WTC11 (cell line): Measurements from ENCODE around the gene FAM209B. TPM values are rescaled to one million over a fixed set of nuclear protein-coding genes. Genes with fewer than 3 reads are reported as not detected.

Source experiments
- ATAC-seq: fragments of 200-7000 bp; cut with Tn5 transposase; 2 replicates; pipeline ENCODE4 v1.10.0; 2021; ENCODE audit warnings: mild to moderate bottlenecking, moderate library complexity
- CTCF ChIA-PET: fragments of 300-600 bp; sonication (Branson Sonifier 250); formaldehyde crosslinking; loops from one replicate; lab custom pipeline; 2021; ENCODE audit warnings: antibody characterized with exemption; lab: Charles Lee
- POLR2A ChIA-PET: fragments of 350-600 bp; sonication (Branson Sonifier 250); formaldehyde crosslinking; loops from one replicate; lab custom pipeline; 2021; ENCODE audit warnings: antibody characterized with exemption; lab: Charles Lee
- DNase-seq: peaks from one replicate; pipeline ENCODE4 v3.0.0; 2021; ENCODE audit warnings: low spot score
- H3K27ac Mint-ChIP-seq: 2 replicates; pipeline ENCODE4 v1.8.0; 2021; ENCODE audit warnings: mixed read lengths
- H3K27me3 Mint-ChIP-seq: 2 replicates; pipeline ENCODE4 v1.8.0; 2021; ENCODE audit warnings: low read depth, mild to moderate bottlenecking, moderate library complexity, mixed read lengths
- H3K36me3 Mint-ChIP-seq: 2 replicates; pipeline ENCODE4 v1.8.0; 2021; ENCODE audit warnings: mixed read lengths
- H3K4me1 Mint-ChIP-seq: 2 replicates; pipeline ENCODE4 v1.8.0; 2022; ENCODE audit warnings: mixed read lengths
- H3K4me3 Mint-ChIP-seq: 2 replicates; pipeline ENCODE4 v1.8.0; 2021; ENCODE audit warnings: mild to moderate bottlenecking, moderate library complexity, mixed read lengths
- H3K9me3 Mint-ChIP-seq: 2 replicates; pipeline ENCODE4 v1.8.0; 2021; ENCODE audit warnings: mixed read lengths
- CREM ChIP-seq: sonication (generic); formaldehyde crosslinking; IDR thresholded peaks from 2 replicates; pipeline ENCODE4 v1.8.1; 2022; ENCODE audit warnings: mild to moderate bottlenecking, missing genetic modification reagents, moderate library complexity
- ESRRA ChIP-seq: sonication (generic); formaldehyde crosslinking; IDR thresholded peaks from 2 replicates; pipeline ENCODE4 v1.8.1; 2022; ENCODE audit warnings: mild to moderate bottlenecking, missing genetic modification reagents, borderline replicate concordance
- FOXP1 ChIP-seq: sonication (generic); formaldehyde crosslinking; IDR thresholded peaks from 2 replicates; pipeline ENCODE4 v1.8.0; 2022; ENCODE audit warnings: missing genetic modification reagents, mild to moderate bottlenecking, moderate library complexity, borderline replicate concordance
- IRF2 ChIP-seq: sonication (generic); formaldehyde crosslinking; IDR thresholded peaks from 2 replicates; pipeline ENCODE4 v1.8.0; 2022; ENCODE audit warnings: low read depth, missing genetic modification reagents, borderline replicate concordance
- JUN ChIP-seq: sonication (generic); formaldehyde crosslinking; IDR thresholded peaks from 2 replicates; pipeline ENCODE4 v1.8.0; 2023; ENCODE audit warnings: mild to moderate bottlenecking, missing genetic modification reagents
- NR2C2 ChIP-seq: sonication (generic); formaldehyde crosslinking; IDR thresholded peaks from 2 replicates; pipeline ENCODE4 v1.8.0; 2022; ENCODE audit warnings: mild to moderate bottlenecking, missing genetic modification reagents
- SOX15 ChIP-seq: fragments of 250-450 bp; sonication (Bioruptor Pico); IDR thresholded peaks from 2 replicates; pipeline ENCODE4 v1.9.0; 2021; ENCODE audit warnings: mild to moderate bottlenecking
- ZNF263 ChIP-seq: sonication (generic); formaldehyde crosslinking; IDR thresholded peaks from 2 replicates; pipeline ENCODE4 v1.8.1; 2022; ENCODE audit warnings: low read depth, mild to moderate bottlenecking, moderate library complexity, missing genetic modification reagents
- total RNA-seq: library from RNA; stranded (reverse); gene quantifications from 3 replicates; pipeline ENCODE4 v1.2.3, GENCODE V29; 2021
- TF ChIP-seq, protein P1 (sequence below): sonication (generic); formaldehyde crosslinking; IDR thresholded peaks from 2 replicates; pipeline ENCODE4 v1.8.0; 2022; ENCODE audit warnings: mild to moderate bottlenecking, missing genetic modification reagents
- TF ChIP-seq, protein P2 (sequence below): sonication (generic); formaldehyde crosslinking; IDR thresholded peaks from 2 replicates; pipeline ENCODE4 v1.8.0; 2022; ENCODE audit warnings: missing genetic modification reagents
- TF ChIP-seq, protein P3 (sequence below): sonication (generic); formaldehyde crosslinking; IDR thresholded peaks from 2 replicates; pipeline ENCODE4 v1.8.0; 2023; ENCODE audit warnings: missing genetic modification reagents
- TF ChIP-seq, protein P4 (sequence below): fragments of 250-450 bp; sonication (Bioruptor Pico); IDR thresholded peaks from 2 replicates; pipeline ENCODE4 v1.9.0; 2021; ENCODE audit warnings: mild to moderate bottlenecking, borderline replicate concordance
- TF ChIP-seq, protein P5 (sequence below): fragments of 250-450 bp; sonication (Bioruptor Pico); conservative IDR thresholded peaks from 2 replicates; pipeline ENCODE4 v1.9.0; 2021; ENCODE audit warnings: mild to moderate bottlenecking
- TF ChIP-seq, protein P6 (sequence below): fragments of 250-450 bp; sonication (Bioruptor Pico); IDR thresholded peaks from 2 replicates; pipeline ENCODE4 v1.9.0; 2021; ENCODE audit warnings: mild to moderate bottlenecking
- TF ChIP-seq, protein P7 (sequence below): sonication (generic); formaldehyde crosslinking; IDR thresholded peaks from 2 replicates; pipeline ENCODE4 v1.8.1; 2022; ENCODE audit warnings: low read depth, mild to moderate bottlenecking, moderate library complexity, missing genetic modification reagents, borderline replicate concordance

Gene FAM209B
- total RNA-seq, 1 experiment from 2014 or later, result 0.68 TPM

DNA sequence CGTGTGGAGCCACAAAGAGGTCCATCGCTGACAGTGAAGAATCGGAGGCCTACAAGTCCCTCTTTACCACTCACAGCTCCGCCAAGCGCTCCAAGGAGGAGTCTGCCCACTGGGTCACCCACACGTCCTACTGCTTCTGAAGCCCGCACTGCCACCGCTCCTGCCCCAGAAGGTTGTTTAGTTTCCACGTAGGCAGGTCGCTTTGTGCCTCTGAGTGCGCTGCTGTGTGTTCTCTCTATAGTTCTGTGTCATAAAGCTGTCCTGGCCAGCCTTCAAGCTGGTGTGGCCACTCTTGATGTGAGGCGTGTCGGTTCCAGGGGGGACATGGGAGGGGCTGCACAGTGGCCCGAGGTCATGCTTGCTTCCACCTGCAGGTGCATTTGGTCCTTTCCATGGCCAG lies 14.9 kb upstream of the FAM209B start:
- ATAC-seq (no peak), DNase-seq (no peak)
- H3K4me1 Mint-ChIP-seq, result no peaks in the 10 kb centered on the region
- H3K27me3 Mint-ChIP-seq, result peaks cover 8% of the 10 kb centered on the region
- H3K4me3 Mint-ChIP-seq, result no peak overlapping the region
- TF ChIP-seq JUN (no peak), CREM (no peak), ESRRA (CRISPR knock-in tag) (no peak)
- TF ChIP-seq, protein P1, sequence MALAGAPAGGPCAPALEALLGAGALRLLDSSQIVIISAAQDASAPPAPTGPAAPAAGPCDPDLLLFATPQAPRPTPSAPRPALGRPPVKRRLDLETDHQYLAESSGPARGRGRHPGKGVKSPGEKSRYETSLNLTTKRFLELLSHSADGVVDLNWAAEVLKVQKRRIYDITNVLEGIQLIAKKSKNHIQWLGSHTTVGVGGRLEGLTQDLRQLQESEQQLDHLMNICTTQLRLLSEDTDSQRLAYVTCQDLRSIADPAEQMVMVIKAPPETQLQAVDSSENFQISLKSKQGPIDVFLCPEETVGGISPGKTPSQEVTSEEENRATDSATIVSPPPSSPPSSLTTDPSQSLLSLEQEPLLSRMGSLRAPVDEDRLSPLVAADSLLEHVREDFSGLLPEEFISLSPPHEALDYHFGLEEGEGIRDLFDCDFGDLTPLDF (CRISPR knock-in tag), result no peak
- TF ChIP-seq, protein P2, sequence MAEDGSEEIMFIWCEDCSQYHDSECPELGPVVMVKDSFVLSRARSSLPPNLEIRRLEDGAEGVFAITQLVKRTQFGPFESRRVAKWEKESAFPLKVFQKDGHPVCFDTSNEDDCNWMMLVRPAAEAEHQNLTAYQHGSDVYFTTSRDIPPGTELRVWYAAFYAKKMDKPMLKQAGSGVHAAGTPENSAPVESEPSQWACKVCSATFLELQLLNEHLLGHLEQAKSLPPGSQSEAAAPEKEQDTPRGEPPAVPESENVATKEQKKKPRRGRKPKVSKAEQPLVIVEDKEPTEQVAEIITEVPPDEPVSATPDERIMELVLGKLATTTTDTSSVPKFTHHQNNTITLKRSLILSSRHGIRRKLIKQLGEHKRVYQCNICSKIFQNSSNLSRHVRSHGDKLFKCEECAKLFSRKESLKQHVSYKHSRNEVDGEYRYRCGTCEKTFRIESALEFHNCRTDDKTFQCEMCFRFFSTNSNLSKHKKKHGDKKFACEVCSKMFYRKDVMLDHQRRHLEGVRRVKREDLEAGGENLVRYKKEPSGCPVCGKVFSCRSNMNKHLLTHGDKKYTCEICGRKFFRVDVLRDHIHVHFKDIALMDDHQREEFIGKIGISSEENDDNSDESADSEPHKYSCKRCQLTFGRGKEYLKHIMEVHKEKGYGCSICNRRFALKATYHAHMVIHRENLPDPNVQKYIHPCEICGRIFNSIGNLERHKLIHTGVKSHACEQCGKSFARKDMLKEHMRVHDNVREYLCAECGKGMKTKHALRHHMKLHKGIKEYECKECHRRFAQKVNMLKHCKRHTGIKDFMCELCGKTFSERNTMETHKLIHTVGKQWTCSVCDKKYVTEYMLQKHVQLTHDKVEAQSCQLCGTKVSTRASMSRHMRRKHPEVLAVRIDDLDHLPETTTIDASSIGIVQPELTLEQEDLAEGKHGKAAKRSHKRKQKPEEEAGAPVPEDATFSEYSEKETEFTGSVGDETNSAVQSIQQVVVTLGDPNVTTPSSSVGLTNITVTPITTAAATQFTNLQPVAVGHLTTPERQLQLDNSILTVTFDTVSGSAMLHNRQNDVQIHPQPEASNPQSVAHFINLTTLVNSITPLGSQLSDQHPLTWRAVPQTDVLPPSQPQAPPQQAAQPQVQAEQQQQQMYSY (CRISPR knock-in tag), result no peak
- TF ChIP-seq, protein P3, sequence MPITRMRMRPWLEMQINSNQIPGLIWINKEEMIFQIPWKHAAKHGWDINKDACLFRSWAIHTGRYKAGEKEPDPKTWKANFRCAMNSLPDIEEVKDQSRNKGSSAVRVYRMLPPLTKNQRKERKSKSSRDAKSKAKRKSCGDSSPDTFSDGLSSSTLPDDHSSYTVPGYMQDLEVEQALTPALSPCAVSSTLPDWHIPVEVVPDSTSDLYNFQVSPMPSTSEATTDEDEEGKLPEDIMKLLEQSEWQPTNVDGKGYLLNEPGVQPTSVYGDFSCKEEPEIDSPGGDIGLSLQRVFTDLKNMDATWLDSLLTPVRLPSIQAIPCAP (CRISPR knock-in tag), result no peak
- TF ChIP-seq, protein P4, sequence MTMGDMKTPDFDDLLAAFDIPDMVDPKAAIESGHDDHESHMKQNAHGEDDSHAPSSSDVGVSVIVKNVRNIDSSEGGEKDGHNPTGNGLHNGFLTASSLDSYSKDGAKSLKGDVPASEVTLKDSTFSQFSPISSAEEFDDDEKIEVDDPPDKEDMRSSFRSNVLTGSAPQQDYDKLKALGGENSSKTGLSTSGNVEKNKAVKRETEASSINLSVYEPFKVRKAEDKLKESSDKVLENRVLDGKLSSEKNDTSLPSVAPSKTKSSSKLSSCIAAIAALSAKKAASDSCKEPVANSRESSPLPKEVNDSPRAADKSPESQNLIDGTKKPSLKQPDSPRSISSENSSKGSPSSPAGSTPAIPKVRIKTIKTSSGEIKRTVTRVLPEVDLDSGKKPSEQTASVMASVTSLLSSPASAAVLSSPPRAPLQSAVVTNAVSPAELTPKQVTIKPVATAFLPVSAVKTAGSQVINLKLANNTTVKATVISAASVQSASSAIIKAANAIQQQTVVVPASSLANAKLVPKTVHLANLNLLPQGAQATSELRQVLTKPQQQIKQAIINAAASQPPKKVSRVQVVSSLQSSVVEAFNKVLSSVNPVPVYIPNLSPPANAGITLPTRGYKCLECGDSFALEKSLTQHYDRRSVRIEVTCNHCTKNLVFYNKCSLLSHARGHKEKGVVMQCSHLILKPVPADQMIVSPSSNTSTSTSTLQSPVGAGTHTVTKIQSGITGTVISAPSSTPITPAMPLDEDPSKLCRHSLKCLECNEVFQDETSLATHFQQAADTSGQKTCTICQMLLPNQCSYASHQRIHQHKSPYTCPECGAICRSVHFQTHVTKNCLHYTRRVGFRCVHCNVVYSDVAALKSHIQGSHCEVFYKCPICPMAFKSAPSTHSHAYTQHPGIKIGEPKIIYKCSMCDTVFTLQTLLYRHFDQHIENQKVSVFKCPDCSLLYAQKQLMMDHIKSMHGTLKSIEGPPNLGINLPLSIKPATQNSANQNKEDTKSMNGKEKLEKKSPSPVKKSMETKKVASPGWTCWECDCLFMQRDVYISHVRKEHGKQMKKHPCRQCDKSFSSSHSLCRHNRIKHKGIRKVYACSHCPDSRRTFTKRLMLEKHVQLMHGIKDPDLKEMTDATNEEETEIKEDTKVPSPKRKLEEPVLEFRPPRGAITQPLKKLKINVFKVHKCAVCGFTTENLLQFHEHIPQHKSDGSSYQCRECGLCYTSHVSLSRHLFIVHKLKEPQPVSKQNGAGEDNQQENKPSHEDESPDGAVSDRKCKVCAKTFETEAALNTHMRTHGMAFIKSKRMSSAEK (CRISPR knock-in tag), result no peak
- TF ChIP-seq, protein P5, sequence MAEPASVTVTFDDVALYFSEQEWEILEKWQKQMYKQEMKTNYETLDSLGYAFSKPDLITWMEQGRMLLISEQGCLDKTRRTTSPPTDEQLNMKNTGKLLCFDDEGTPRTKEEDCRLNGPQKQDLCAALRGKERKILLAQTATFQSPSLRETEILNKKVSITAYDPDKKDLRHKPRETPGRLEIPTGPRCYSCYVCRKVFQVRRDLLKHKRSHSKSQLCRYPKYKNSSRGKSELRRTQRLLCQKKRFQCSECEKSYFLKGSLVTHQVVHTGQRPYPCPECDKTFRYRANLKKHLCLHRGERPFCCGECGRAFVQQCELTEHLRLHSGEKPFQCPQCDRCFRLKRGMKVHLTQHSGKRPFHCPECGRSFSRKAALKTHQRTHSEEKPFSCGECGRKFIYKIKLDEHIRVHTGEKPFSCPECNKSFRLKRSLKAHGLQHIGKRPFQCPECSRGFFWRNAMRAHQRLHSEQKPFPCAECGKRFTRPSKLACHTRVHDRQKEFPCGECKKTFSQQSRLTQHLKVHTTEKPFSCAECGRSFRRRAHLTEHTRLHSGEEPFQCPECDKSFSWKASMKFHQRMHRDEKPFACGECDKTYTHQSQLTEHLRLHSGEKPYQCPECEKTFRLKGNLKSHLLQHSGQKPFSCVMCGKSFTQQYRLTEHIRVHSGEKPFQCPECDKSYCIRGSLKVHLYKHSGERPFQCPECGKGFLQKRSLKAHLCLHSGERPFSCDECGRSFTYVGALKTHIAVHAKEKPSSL (CRISPR knock-in tag), result no peak
- H3K27ac Mint-ChIP-seq, result no peak overlapping the region
- POLR2A ChIA-PET, result no interaction called here
- H3K9me3 Mint-ChIP-seq, result peaks cover 28% of the 10 kb centered on the region
- peaks cover 49% of the 10 kb centered on the region for H3K36me3 Mint-ChIP-seq
- CTCF ChIA-PET, result no interaction called here

DNA sequence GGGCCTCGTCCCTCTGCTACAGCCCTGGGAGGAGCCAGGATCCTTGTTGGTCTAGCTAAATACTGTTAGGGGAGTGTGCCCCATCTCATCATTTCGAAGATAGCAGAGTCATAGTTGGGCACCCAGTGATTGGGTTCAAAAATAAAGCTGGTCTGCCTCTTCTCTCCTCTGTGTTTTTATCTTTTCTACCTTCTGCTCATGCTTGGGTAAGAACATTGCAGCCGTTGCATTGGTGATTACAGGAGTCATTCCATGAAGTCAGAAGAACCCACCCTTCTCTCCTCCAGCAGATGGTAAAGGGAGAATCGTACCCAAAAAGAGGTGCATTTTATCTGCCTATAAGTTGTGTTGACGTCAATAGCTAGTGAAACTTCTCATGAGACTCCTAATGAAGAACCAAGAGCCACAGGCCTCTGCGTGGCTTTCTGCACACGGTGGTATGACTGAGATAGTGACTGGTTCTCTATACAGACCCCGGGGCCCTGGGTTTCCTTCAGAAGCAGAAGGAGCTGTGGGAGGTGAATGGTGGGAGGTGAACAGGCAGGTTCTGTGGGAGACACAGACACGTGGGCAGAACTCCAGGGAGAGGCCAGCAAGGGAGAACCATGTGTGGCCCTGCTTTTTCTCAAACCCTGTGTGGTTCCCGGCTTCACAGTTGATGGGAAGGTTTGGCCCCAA lies 14.2 kb upstream of the FAM209B start:
- peaks cover 31% of the 10 kb centered on the region for H3K9me3 Mint-ChIP-seq
- ATAC-seq (no peak), DNase-seq (no peak)
- H3K27me3 Mint-ChIP-seq, result peaks cover 8% of the 10 kb centered on the region
- no peak overlapping the region for H3K27ac Mint-ChIP-seq
- CTCF ChIA-PET, result no interaction called here
- POLR2A ChIA-PET, result no interaction called here
- H3K4me1 Mint-ChIP-seq, result no peaks in the 10 kb centered on the region
- H3K36me3 Mint-ChIP-seq, result peaks cover 49% of the 10 kb centered on the region
- TF ChIP-seq IRF2 (CRISPR knock-in tag) (no peak), ZNF263 (CRISPR knock-in tag) (no peak), NR2C2 (CRISPR knock-in tag) (no peak), SOX15 (CRISPR knock-in tag) (no peak), FOXP1 (CRISPR knock-in tag) (no peak)
- TF ChIP-seq, protein P6, sequence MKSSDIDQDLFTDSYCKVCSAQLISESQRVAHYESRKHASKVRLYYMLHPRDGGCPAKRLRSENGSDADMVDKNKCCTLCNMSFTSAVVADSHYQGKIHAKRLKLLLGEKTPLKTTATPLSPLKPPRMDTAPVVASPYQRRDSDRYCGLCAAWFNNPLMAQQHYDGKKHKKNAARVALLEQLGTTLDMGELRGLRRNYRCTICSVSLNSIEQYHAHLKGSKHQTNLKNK (CRISPR knock-in tag), result no peak
- TF ChIP-seq, protein P7, sequence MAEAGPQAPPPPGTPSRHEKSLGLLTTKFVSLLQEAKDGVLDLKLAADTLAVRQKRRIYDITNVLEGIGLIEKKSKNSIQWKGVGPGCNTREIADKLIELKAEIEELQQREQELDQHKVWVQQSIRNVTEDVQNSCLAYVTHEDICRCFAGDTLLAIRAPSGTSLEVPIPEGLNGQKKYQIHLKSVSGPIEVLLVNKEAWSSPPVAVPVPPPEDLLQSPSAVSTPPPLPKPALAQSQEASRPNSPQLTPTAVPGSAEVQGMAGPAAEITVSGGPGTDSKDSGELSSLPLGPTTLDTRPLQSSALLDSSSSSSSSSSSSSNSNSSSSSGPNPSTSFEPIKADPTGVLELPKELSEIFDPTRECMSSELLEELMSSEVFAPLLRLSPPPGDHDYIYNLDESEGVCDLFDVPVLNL (CRISPR knock-in tag), result no peak
- H3K4me3 Mint-ChIP-seq, result no peak overlapping the region
